Measurements from ENCODE around the gene RDH13. TPM values are rescaled to one million over a fixed set of nuclear protein-coding genes. Genes with fewer than 3 reads are reported as not detected.
"Not testable (repeated sequence)": the region's sequence is repeated elsewhere in the genome, so short reads cannot be mapped to it uniquely, and the experiment has no call there.

RDH13 gene
- total and polyA plus RNA-seq, 12 donors = 21.4 to 72.0 (median 53.2) TPM

DNA sequence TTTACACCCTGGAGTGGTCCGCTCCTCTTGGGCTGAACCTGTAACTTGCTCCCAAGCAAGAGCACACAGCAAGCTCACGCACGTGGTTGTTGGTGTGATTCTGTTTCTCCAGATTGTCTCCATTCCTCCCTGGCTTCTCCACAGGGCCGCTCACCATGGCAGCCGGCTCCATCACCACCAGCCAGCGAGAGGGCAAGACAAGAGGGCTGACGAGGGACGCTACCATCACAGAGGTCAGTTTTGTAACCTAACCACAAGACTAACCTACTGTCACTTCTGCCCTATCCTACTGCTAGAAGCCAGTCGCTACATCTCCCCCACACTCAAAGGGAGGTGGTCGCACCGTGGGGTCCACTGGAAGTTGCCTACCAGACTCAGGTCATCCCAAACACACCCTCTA, 20.3 kb downstream of the RDH13 start:
- Histone ChIP-seq H3K9me3 (no peaks in the 10 kb centered on the region), H3K36me3 (peaks cover 7 to 74% (median 51%) of the 10 kb centered on the region in 9 donors), H3K4me1 (peaks cover 0 to 11% (median 0%) of the 10 kb centered on the region in 9 donors), H3K27me3 (no peaks in the 10 kb centered on the region), H3K4me3 (no peak overlapping the region), H3K27ac (no peak overlapping the region)
- ATAC-seq (peak in 1 of 8 donors; percentile 6), DNase-seq (no peak)
- 77 to 89% methylated on average over 11 of the region's 11 CpGs for WGBS, 2 donors
- intact Hi-C loops (cut with DNase I) = no loop called here
- TF ChIP-seq, protein P1, sequence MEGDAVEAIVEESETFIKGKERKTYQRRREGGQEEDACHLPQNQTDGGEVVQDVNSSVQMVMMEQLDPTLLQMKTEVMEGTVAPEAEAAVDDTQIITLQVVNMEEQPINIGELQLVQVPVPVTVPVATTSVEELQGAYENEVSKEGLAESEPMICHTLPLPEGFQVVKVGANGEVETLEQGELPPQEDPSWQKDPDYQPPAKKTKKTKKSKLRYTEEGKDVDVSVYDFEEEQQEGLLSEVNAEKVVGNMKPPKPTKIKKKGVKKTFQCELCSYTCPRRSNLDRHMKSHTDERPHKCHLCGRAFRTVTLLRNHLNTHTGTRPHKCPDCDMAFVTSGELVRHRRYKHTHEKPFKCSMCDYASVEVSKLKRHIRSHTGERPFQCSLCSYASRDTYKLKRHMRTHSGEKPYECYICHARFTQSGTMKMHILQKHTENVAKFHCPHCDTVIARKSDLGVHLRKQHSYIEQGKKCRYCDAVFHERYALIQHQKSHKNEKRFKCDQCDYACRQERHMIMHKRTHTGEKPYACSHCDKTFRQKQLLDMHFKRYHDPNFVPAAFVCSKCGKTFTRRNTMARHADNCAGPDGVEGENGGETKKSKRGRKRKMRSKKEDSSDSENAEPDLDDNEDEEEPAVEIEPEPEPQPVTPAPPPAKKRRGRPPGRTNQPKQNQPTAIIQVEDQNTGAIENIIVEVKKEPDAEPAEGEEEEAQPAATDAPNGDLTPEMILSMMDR (IDR thresholded peaks at IDR 0.05) = no peak

DNA sequence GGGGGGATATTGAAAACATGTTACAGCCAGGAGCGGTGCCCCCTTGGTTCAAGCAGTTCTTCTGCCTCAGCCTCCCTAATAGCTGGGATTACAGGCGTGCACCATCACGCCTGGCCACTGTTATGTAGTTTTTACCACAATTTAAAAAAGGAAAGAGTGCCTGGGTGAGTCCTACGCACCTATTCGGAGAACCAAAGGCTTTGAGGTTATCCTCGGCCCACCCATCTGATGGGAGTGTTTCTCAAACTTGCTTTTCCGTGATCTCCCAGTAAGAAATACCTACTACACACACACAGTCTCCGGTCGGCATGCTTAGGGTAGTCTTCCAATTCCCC, 20.6 kb downstream of the RDH13 start:
- peaks cover 0 to 11% (median 0%) of the 10 kb centered on the region in 9 donors for H3K4me1 ChIP-seq
- WGBS, 2 donors = 89 to 91% methylated on average over 9 of the region's 9 CpGs
- H3K9me3 ChIP-seq = no peaks in the 10 kb centered on the region
- H3K27ac ChIP-seq = no peak overlapping the region
- H3K4me3 ChIP-seq = no peak overlapping the region
- intact Hi-C loops (cut with DNase I) = no loop called here
- no peak for DNase-seq
- peak in 2 of 8 donors; percentile 5 to 10 for ATAC-seq
- TF ChIP-seq, protein P1 (IDR thresholded peaks at IDR 0.05) = no peak
- H3K36me3 ChIP-seq = peaks cover 4 to 71% (median 47%) of the 10 kb centered on the region in 9 donors
- no peaks in the 10 kb centered on the region for H3K27me3 ChIP-seq

- ATAC-seq (peak in 5 of 8 donors; percentile 10 to 36 (median 29)), DNase-seq (no peak)
- intact Hi-C loops (cut with DNase I) = no loop called here
- TF ChIP-seq, protein P1 (IDR thresholded peaks at IDR 0.05) = no peak
- Histone ChIP-seq H3K4me3 (no peak overlapping the region), H3K36me3 (peaks cover 0 to 65% (median 42%) of the 10 kb centered on the region in 9 donors), H3K4me1 (peaks cover 0 to 11% (median 0%) of the 10 kb centered on the region in 9 donors), H3K9me3 (no peaks in the 10 kb centered on the region), H3K27ac (no peak overlapping the region), H3K27me3 (no peaks in the 10 kb centered on the region)
- WGBS, 2 donors = 52 to 70% methylated on average over 30 of the region's 30 CpGs
These were observed 21.2 kb downstream of the RDH13 start for GRCh38 chr19:55041627-55042343.

- Histone ChIP-seq H3K27me3 (no peaks in the 10 kb centered on the region), H3K4me1 (peaks cover 0 to 11% (median 0%) of the 10 kb centered on the region in 9 donors), H3K36me3 (peaks cover 0 to 60% (median 38%) of the 10 kb centered on the region in 9 donors), H3K4me3 (no peak overlapping the region), H3K9me3 (no peaks in the 10 kb centered on the region), H3K27ac (no peak overlapping the region)
- intact Hi-C loops (cut with DNase I) = no loop called here
- ATAC-seq (no peak), DNase-seq (no peak)
- WGBS, 2 donors = 84 to 85% methylated on average over 10 of the region's 10 CpGs
- TF ChIP-seq, protein P1 (IDR thresholded peaks at IDR 0.05) = no peak
These were observed 21.7 kb downstream of the RDH13 start for GRCh38 chr19:55041244-55041626.

DNA sequence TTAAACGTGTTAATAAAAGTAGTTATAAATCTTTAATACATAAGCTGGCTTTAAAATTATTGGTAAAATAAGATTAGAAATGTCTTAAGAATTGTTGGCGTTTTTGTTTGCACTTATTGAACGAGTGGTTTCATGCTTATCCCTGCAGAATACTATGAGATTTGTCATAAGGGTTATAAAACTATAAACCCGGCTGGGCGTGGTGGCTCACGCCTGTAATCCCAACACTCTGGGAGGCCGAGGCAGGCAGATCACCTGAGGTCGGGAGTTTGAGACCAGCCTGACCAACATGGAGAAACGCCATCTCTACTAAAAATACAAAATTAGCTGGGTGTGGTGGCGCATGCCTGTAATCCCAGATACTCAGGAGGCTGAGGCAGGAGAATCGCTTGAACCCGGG, 22.3 kb downstream of the RDH13 start:
- whole genome bisulfite sequencing, 2 donors = 86 to 91% methylated on average over 12 of the region's 12 CpGs
- DNase-seq; ATAC-seq; H3K27me3 ChIP-seq; intact Hi-C loops (cut with DNase I); H3K4me3 ChIP-seq; H3K9me3 ChIP-seq; H3K27ac ChIP-seq: not testable (repeated sequence)
- H3K4me1 ChIP-seq = peaks cover 0 to 11% (median 0%) of the 10 kb centered on the region in 9 donors
- H3K36me3 ChIP-seq = peaks cover 0 to 54% (median 32%) of the 10 kb centered on the region in 9 donors

DNA sequence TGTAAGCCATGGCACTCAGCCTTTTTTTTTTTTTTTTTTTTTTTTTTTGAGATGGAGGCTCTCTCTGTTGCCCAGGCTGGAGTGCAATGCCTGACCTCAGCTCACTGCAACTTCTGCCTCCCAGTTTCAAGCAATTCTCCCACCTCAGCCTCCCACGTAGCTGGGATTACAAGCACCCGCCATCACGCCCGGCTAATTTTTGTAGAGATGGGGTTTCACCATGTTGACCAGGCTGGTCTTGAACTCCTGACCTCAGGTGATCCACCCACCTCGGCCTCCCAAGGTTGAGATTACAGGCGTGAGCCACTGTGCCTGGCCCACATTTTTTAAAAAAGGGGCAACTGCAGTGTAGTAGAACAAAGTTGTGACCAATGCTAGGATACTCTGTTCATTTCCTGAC, 25.3 kb downstream of the RDH13 start:
- Histone ChIP-seq H3K36me3 (peaks cover 0 to 24% (median 5%) of the 10 kb centered on the region in 9 donors), H3K4me1 (peaks cover 0 to 11% (median 0%) of the 10 kb centered on the region in 9 donors)
- DNase-seq; ATAC-seq; intact Hi-C loops (cut with DNase I); H3K27me3 ChIP-seq; H3K27ac ChIP-seq; H3K4me3 ChIP-seq; H3K9me3 ChIP-seq: not testable (repeated sequence)
- 79 to 94% methylated on average over 6 of the region's 6 CpGs for WGBS, 2 donors
